Epithelial cell of proximal tubule (primary cell): ENCODE results near the gene ITGA8. TPM values are rescaled to one million over a fixed set of nuclear protein-coding genes. Genes with fewer than 3 reads are reported as not detected.

Experiments
- DNase-seq: peaks from one replicate; pipeline ENCODE4 v3.0.0-alpha.2; 2011; ENCODE audit warnings: low read depth
- H3K4me3 ChIP-seq: 2 replicates; pipeline ENCODE4 v1.5.1; 2011; ENCODE audit warnings: low read depth, mild to moderate bottlenecking, low read length
- CTCF ChIP-seq: conservative IDR thresholded peaks from 2 replicates; pipeline ENCODE4 v1.5.1; 2012; ENCODE audit warnings: low read depth, mild to moderate bottlenecking, low read length
- total RNA-seq: library from RNA; depleted of rRNA; stranded (reverse); fragments of >200 nt; gene quantifications from 2 replicates; pipeline ENCODE4 v1.2.3, GENCODE V29; 2015

Gene ITGA8
- total RNA-seq, 1 donor from 2014 or later: 0.06 TPM

- no peak overlapping the region for H3K4me3 ChIP-seq
- no peak for TF ChIP-seq CTCF
- DNase-seq: no peak
Observed at GRCh38 chr10:15660990-15661389, 58.7 kb downstream of the ITGA8 start.

- DNase-seq: no peak
- TF ChIP-seq CTCF: no peak
- H3K4me3 ChIP-seq: no peak overlapping the region
Observed at GRCh38 chr10:15658069-15658702, 61.5 kb downstream of the ITGA8 start.

- no peak overlapping the region for H3K4me3 ChIP-seq
- TF ChIP-seq CTCF: no peak
- no peak for DNase-seq
Observed at GRCh38 chr10:15652757-15653156, 67.0 kb downstream of the ITGA8 start.

GRCh38 chr10:15652117-15652516 lies 67.6 kb downstream of the ITGA8 start:
- no peak overlapping the region for H3K4me3 ChIP-seq
- no peak for TF ChIP-seq CTCF
- DNase-seq: no peak

- H3K4me3 ChIP-seq: no peak overlapping the region
- no peak for DNase-seq
- no peak for TF ChIP-seq CTCF
Observed at GRCh38 chr10:15651175-15651574, 68.5 kb downstream of the ITGA8 start.

GRCh38 chr10:15642095-15642494 lies 77.6 kb downstream of the ITGA8 start:
- no peak overlapping the region for H3K4me3 ChIP-seq
- TF ChIP-seq CTCF: no peak
- DNase-seq: no peak

- H3K4me3 ChIP-seq: no peak overlapping the region
- no peak for DNase-seq
- TF ChIP-seq CTCF: no peak
Observed at GRCh38 chr10:15640536-15641085, 79.1 kb downstream of the ITGA8 start.
